ENCODE results near the gene HINT3.
"Not testable (repeated sequence)": the region's sequence is repeated elsewhere in the genome, so short reads cannot be mapped to it uniquely, and the experiment has no call there.

HINT3 gene

DNA sequence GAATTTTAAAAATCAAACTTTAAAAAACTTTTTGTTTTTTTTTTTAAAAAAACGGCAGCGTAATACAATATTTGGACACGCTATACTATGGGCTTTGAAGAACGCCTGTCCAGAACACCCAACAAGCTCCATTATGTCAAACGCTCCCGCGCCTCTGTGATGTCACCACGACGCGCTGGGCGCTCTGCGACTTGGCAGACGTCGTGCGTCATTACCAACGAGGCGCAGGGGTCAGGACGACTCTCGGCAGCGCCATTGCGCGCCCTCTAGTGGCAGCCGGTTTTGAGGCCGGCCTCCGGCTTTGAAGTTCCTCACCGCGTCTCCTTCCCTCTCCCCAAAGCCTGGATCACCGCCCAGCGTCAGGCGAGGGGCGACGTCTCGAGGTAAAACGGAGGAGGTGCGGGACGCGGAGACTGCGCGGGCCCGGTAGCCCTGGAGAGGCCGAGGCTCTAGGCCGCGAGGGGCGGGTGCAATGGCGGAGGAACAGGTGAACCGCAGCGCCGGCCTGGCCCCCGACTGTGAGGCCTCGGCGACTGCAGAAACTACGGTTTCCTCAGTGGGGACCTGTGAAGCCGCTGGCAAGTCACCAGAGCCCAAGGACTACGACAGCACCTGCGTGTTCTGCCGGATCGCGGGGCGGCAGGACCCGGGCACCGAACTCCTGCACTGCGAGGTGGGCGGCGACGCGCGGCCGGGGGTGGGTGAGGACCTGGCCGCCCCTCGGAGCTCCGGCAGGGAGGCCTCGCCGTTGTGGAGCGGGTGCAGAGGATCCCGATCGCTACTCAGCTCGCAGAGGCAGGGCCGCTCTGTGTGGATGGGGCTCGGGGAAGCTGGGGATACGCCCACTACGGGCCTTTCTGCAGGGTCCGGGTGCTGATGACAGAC is at the start of gene HINT3:
HINT3 (plus strand) TSS at position 265 of the 885 bp plus-strand sequence; CDS start at position 473, 208 bp downstream.
- DNase-seq = peak; percentile 93

DNA sequence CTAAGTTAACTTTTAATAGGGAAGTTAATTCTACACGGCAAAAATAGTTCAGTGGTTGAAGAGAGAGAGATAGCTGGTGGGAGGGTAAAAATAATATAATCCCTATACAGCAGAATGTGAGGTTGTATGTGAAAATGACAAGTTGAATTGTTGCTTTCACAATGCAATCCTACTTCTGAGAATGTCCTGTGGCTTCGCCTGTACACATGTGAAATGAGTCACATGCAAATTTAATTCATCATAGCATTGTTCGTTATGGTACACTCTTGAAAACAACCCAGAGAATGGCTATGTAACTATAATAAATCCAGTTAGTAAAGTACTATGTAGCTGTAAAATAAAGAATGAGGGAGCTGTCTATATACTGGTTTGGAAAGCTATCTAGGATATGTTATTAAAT is 46.0 kb upstream of the HINT3 start:
- no peak for DNase-seq

DNA sequence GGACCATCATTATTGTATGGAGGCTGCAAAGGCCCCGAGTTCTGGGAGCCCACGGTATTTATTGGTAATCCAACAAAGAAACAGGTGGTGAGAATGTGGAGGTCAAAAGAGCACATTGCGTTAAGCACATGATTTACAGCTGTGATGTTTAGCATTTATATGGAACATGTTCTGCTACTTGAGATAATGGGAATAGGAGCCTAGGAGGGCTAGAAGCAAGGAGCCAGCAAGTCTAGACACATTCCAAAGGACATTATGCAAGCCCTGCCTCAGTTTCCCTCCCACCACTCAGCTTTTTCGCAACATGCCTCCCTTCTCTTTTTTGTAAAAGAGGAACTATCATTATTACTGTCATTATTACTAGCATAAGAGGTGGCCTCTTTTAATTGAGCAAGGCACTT is 45.5 kb upstream of the HINT3 start:
- not testable (repeated sequence) for DNase-seq

DNA sequence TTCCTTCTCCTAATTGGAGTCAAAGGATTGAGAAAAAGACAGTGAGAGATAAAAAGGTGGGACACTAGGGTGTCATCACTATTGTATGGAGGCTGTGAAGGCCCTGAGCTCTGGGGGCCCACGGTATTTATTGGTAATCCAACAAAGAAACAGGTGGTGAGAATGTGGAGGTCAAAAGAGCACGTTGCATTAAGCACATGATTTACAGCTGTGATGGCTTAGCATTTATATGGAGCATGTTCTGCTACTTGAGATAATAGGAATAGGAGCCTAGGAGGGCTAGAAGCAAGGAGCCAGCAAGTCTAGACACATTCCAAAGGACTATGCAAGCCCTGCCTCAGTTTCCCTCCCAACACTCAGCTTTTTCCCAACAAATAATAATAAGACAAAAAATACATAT is 44.1 kb upstream of the HINT3 start:
- not testable (repeated sequence) for DNase-seq

DNA sequence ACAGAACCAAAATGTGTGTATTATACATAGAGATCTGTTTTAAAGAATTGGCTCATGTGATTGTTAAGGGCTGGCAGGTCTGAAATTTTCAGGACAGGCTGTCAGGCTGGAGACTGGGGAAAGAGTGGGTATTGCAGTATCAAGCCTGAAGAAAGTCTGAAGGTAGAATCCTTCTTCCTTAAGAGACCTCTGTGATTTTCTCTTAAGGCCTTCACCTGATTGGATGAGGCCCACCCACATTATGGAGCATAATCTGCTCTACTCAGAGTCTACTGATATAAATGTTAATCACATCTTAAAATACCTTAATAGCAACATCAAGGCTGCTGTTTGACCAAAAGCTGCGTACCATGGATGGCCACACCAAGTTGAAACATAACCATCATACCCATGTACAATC is 43.4 kb upstream of the HINT3 start:
- DNase-seq = no peak

DNA sequence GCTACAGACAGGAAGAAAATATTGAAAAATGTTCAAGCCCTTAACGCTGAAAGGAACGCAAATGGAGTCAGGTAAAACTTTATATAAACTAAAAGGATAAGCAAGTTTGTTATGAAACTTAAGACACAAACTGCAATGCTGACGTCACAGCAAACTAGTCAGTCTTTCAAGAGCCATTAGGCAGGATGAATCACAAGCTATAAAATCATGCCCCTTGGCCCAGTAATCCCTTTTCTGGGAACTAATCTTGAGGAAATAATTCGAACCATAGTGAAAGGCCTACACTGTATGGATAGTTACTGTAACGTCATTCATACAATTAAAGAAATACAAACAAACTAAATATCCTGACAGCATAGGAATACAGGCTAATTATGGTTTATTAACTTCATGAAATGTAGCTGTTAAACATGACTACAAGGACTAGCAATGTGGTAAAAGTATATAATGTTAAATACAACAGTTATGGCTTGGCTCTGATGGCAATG is 42.7 kb upstream of the HINT3 start:
- no peak for DNase-seq

DNA sequence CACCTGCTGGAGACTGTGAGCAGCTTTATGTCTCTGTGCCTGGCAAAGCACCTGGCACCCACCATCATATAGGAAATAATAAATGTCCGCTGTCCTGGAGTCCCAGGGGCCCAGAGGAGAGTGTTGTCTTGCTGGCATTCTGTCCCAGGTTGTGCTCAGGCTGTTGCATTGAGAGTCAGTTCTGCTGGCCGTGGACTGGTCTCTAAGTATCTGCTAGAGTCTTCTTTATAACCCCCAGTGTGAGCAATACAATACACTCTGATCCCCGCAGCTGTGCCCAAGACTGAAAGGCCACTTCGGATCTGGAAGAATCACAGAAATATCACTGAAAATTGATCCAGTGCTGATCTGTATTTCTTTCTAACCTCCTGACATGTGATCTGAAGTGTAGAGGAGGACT is 38.3 kb upstream of the HINT3 start:
- peak; percentile 51 for DNase-seq

DNA sequence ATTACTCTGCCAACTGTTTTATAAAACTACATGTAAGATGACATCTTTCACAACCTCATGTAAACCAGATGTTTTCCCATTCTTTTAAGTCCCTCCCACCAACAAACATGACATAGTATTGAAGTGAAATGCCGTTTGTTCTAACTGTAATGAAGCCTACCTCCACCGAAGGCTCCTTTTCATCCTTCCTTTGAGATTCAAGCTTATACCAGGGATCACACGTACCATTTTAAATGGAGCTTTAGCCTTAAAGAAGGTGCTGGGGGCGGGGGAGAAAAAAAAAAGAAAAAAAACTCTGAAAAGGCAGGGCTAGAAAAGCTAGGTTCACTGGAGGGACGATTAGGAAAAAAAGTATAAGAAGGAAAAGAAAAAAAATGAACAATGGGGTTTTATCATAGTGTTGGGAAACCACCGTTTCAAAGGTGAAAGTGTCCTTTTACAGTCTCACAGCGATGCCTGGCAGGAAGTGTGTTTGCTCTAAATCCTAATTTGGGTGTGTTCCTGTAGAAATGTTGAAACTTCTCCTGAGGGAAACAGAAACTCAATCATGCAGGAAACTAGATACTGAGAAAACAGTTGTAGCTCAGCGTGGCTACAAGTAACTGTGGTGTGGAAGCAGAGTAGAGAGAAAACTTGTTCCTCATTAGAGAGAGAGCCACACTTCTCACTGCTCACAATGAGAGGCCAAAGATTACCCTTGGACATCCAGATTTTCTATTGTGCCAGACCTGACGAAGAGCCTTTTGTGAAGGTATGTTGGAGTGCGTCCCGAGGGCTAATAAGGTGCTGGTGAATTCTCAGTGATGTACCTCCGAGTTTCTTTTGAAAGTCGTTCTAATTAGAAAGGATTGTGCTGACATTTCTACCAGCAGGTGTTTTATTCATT is 37.6 kb upstream of the HINT3 start:
- peak; percentile 53 for DNase-seq

DNA sequence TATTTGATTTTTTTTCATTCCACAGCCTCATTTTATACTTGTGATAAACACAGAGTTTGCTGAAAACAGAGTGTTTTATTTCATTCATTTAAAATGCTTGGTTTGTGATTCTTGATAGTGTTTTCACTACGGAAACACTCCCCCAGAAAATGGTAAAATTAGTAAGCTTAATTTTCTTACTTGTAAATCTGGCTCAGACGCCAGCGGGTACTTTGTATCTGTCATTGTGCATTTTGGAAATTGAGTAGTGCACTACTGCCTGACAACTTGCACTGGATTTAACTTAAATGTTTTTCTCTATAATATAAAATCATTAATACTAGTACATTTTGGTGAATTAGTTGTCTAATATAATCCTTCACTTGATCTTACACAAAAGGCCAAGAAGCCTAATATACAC is 37.0 kb upstream of the HINT3 start:
- DNase-seq = no peak

DNA sequence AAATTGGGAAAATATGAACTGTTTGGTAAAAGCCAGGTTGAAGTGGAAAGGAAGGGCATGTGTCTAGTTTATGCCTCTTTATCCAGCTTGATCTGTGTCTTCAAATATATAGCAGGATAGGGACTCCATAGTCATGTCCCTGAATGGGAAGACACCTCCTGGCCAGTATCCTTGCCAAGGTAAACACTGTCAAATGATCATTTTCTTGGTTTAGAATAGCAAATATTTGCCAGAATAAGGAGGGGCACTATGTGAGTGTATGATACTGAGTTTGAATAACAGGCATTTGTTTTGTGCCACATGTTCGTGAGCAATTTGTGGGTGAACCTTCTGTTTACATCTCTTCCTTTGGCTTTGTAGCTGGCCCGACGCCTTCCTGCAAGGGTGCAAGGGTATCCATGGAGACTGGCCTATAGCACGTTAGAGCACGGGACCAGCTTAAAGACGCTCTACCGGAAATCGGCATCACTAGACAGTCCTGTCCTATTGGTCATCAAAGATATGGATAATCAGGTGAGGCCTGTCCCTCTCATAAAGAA is 34.2 kb upstream of the HINT3 start:
- DNase-seq = peak; percentile 95

DNA sequence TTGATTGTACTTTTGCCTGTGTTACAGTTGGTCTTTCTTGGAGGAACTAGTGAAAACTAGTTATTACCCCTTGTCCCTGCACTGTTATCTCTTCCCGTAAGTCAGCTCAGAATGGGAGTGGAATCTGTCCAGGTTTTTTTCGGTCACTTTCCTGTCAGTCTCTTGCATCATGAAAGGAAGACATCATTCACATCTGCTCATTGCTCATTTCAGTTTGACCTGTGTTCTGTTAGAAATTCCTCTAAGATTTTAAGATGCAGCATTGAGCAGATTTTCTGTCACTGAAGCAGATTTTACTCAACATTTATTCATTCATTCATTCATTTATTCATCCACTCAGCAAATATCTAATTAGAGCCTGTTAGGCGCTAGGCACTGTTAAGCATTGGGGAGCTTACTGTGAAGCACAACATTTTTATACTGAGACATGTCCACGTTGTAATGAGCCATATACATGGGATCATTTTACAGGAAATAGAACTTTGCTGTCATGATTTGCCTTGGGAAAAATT is 33.1 kb upstream of the HINT3 start:
- DNase-seq = no peak

DNA sequence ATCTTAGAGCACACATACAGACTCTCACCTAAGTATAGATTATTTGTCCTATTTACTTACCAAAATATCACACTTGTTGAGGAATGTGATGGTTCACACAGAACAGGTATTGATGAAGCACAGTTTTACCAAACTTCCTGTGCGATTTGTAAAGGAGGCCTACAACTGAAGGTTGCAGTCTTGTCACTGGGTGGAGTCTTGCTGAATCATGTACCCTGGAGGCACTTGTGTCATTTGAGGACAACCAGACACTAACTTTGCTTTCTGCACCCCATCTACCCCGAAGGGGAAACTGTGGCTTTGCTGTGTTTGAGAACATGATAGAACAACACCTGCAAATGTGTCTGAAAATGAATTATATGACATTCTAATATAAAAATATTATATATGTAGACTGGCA is 32.4 kb upstream of the HINT3 start:
- DNase-seq = no peak

DNA sequence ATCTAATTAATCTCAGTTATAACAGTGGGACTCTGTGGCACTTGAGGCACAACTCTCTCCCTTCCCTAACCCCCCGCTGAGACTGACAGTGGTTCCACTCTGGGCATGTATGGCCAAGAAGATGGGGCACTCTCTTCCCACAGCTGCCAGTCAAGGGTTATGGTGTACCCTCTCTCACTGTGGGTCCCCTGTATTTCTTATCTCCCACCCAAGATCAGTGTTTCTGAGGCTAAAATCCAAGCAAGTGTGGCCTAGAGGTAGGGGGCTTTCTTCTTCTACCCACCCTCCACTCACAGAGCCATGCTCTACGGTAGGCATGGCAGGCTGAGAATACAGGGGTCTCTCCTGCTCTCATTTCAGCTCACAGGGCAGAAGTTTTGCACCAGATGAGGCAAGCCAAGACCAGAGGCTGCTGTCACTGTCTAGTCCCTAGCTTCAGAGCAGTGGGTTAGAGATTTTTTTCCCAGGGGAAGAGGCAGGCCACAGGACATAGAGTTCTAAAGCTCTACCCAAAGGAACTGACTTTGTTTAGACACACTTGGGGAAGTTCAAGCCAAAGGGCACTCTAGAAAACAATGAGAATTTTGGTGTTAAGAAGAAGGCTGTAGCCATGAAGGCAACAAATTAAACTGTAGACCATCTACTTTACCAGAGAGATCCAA is 31.7 kb upstream of the HINT3 start:
- DNase-seq = no peak

DNA sequence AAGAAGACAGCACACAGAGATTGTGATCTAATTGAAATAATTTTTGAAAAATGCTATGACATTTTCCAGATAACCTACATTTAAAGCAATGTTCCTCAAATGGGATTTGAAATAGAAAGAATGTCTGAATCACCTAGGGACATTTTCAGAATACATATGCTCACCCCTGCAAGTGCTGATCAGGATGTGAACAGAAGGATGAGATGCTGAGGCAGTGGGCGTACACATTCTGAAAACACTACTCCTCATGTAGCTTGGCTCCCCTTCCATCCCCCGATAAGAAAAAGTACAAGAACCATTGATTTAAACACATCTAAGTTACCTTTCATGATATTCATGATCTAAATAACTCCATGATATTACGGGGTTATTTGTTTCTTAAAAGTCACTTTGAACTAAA is 29.9 kb upstream of the HINT3 start:
- DNase-seq = no peak

DNA sequence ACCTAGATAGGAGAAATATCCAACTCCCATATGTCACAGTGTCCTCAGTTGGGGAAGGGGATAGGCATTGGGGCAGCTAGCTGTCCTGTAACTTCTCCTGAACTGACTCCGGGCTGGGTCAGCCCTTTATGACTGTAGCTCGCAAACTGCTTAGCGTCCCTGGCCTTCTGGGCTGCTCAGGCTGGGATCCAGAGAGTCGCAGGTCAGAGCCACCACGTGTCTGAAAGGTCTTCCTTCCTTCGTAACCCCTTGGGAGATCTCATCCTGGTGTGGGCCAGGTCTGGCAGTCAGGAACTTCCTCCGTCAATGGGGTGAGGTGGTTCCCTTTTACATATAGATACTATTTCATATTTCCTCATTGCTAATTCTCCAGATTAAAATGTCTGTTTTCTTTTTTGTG is 28.8 kb upstream of the HINT3 start:
- DNase-seq = no peak

DNA sequence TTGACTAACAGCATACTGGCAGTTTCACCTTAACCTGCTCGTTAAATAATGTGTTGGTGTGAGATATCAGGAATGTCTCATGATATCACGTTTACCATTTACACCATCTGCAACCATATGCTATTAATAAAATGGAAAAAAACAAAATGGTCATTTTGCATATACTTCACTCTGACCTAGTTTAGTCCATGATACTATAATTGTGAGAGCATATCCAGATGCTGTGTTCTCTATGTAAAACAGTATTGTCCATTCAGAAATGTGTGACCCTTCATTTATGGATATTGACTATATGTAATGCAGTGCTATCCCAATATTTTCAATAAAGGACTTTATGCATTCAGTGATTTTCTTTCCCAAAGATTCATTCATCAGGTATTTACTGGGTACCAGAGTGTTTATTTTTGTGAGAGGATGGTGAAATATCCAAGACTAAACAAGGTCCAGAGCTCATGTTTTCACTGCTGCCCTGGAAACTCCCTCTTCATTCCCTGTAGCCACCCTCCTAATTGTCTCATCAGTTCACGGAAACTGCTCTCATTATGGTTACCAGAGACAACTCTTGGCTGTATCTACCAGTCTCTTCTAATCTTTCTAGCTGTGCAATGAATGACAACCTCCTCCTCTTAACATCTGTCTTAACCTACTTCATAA is 25.7 kb upstream of the HINT3 start:
- no peak for DNase-seq

DNA sequence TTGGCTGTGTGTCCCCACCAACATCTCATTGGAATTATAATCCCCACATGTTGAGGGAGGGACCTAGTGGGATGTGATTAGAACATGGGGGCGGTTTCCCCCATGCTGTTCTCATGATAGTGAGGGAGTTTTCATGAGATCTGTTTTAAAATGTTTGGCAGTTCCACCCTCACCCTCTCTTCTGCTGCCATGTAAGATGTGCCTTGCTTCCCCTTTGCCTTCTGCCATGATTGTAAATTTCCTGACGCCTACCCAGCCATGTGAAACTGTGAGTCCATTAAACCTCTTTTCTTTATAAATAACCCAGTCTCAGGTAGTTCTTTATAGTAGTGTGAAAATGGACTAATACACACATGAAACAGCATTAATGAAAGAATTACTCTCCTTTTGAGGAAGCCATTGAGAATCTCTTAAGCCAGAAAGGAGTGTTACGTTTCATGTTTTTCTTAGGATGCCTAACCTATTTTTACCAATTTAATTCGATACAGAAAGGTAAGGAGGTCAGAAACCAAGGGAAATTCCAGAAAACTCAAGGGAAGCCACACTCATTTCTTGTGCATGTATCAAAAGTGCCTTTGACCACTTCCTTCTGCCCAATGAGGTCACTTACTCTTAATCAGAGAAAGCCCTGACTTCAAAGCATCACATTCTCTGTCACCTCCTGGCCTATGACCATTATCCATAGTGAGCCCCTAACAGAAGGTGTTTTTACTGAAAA is 24.7 kb upstream of the HINT3 start:
- DNase-seq = no peak

DNA sequence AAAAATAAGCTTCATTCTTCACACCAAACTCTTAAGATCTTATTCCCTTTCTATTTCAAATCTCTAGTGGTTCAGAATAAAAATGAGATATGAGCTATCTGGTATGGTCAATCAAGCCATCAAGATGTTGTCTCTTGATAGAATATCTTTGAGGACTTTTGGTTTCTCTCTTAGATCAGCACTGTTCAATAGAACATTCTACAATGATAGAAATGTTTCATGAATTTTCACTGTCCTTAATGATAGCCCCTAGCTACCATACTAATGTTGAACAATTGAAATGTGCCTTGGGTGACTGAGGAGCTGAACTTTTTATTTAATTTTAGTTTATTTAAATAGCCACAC is 24.1 kb upstream of the HINT3 start:
- DNase-seq = no peak

DNA sequence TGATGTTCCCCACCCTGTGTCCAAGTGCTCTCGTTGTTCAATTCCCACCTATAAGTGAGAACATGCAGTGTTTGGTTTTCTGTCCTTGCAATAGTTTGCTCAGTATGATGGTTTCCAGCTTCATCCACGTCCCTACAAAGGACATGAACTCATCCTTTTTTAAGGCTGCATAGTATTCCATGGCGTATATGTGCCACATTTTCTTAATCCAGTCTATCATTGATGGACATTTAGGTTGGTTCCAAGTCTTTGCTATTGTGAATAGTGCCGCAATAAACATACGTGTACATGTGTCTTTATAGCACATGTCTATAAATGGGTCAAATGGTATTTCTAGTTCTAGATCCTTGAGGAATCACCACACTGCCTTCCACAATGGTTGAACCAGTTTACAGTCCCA is 21.1 kb upstream of the HINT3 start:
- DNase-seq = not testable (repeated sequence)

DNA sequence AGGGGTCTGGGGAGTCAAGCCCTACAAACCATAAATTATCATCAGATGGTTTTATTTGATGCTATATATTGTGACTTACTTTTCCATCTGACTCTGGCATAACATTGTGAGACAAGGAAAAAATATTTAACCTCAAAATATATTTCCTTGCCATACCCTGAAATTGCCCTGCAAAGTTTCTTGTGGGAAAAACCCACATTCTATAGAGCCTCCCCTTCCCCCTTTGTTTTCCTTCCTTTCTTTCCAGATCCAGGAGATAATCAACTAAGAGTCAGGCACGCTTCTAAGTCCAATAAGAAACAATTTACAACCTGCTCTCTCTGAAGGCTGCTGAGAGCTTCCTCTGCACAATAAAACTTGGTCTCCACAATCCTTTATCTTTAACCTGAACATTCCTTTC is 17.5 kb upstream of the HINT3 start:
- no peak for DNase-seq

DNA sequence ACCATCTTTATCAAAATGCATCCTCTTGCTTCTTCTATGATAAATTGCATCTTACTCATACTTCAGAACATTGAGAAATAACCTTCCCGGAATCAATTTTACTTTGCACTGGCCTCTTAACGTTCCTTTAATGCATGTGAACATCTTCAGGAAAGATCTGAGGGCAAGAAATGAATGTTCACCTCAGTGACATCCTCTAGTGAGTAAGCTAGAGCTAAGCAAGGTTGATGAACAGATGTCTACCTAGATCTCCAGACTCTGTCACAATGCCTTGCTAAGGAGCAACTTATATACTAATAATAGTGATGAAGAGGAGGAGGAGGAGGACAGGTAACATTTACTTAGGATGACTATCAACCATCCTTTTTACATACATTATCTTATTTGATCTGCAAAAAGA is 16.8 kb upstream of the HINT3 start:
- no peak for DNase-seq
